ENCODE measurements around the gene TCF25.
"Not testable (repeated sequence)": the region's sequence is repeated elsewhere in the genome, so short reads cannot be mapped to it uniquely, and the experiment has no call there.

Gene TCF25

DNA sequence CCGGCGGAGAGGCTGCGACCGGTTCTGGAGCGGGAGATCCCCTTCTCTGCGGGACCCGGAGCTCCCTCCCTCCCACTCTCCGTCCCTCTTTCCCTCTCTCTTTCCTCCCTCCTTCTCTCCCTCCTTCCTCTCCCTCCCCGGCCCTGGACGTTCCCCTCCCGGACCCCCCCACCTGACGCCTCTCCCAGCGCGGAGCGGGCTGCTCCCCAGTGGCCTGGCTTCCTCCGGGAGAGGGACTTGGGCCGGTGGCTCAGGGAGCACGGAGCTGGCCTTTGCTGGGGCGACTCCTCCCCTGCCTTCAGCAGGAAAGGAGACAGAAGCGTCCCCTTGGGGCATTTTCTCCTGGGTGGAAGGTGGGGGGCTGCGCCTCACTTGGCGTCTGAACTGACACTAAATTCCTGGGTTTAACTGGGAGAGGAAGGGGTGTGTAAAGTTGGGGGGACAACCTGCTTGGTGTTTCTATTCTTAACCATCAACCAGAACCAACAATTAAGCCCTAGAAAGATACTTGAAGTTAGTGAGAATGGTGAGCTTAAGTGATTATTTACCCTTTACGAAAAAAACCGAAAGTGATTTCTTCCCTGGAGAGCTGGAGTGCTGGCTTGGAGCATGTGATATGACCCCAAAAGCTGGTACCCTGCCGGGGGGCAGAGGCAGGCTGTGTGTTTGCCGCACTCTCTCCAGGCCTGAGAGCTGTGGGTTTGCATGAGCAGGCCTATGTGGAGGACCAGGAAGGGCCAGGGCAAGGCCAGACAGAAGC is 44.3 kb upstream of the TCF25 start:
- no peak overlapping the region for H3K27ac ChIP-seq
- DNase-seq: no peak
- no peaks in the 10 kb centered on the region for H3K9me3 ChIP-seq
- TF ChIP-seq, protein P1, sequence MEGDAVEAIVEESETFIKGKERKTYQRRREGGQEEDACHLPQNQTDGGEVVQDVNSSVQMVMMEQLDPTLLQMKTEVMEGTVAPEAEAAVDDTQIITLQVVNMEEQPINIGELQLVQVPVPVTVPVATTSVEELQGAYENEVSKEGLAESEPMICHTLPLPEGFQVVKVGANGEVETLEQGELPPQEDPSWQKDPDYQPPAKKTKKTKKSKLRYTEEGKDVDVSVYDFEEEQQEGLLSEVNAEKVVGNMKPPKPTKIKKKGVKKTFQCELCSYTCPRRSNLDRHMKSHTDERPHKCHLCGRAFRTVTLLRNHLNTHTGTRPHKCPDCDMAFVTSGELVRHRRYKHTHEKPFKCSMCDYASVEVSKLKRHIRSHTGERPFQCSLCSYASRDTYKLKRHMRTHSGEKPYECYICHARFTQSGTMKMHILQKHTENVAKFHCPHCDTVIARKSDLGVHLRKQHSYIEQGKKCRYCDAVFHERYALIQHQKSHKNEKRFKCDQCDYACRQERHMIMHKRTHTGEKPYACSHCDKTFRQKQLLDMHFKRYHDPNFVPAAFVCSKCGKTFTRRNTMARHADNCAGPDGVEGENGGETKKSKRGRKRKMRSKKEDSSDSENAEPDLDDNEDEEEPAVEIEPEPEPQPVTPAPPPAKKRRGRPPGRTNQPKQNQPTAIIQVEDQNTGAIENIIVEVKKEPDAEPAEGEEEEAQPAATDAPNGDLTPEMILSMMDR (IDR thresholded peaks at IDR 0.05): no peak
- H3K4me1 ChIP-seq: peaks cover 0 to 21% (median 13%) of the 10 kb centered on the region in 4 donors
- H3K27me3 ChIP-seq: peaks cover 0 to 55% of the 10 kb centered on the region in 2 donors
- intact Hi-C loops (cut with DNase I; ENCODE audit: low total_unique reads): no loop called here
- H3K4me3 ChIP-seq: peak overlapping the region; percentile 25 to 36
- H3K36me3 ChIP-seq: no peaks in the 10 kb centered on the region

DNA sequence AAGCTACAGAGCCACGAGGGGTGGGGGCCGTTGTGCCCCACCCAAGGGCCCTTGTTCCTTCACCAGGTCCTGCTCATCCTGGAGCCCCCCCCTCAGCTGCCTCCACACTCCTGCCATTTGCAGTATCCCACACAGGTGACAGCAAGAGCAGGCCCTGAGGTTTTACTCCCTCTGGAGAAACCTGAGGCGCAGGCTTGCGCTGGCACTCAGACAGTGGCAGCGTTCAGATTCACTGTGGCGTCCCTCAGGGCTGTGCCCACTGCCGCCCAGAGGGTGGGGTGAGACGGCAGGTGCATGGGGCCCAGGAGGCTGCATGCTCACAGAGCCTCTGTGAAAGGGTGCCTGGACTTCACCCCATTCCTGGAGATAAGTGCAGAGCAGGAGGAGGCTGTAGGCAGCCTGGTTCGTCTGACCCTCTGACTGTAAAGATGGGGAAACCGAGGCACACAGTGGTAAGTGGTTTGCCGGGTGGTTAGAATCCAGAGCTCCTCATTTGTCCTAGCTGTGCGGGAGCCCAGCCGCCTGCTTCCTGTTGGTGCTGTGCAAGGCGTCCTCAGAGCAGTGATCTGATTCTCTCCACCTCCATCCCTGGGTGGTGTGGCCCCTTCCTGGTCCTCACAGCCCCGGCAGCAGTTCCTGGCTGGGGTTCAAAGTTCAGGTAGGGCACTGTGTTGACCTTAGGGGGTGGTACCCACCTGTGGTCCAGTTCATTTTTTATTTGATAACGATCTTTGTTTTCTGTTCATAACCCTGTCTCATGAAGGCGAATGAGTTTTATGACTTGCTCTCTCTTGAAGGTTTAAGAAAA is 43.6 kb upstream of the TCF25 start:
- H3K36me3 ChIP-seq: no peaks in the 10 kb centered on the region
- H3K4me1 ChIP-seq: peaks cover 0 to 21% (median 13%) of the 10 kb centered on the region in 4 donors
- TF ChIP-seq, protein P1 (IDR thresholded peaks at IDR 0.05): no peak
- no peak overlapping the region for H3K27ac ChIP-seq
- intact Hi-C loops (cut with DNase I; ENCODE audit: low total_unique reads): no loop called here
- H3K9me3 ChIP-seq: no peaks in the 10 kb centered on the region
- H3K27me3 ChIP-seq: peaks cover 0 to 50% of the 10 kb centered on the region in 2 donors
- DNase-seq: no peak
- no peak overlapping the region for H3K4me3 ChIP-seq

DNA sequence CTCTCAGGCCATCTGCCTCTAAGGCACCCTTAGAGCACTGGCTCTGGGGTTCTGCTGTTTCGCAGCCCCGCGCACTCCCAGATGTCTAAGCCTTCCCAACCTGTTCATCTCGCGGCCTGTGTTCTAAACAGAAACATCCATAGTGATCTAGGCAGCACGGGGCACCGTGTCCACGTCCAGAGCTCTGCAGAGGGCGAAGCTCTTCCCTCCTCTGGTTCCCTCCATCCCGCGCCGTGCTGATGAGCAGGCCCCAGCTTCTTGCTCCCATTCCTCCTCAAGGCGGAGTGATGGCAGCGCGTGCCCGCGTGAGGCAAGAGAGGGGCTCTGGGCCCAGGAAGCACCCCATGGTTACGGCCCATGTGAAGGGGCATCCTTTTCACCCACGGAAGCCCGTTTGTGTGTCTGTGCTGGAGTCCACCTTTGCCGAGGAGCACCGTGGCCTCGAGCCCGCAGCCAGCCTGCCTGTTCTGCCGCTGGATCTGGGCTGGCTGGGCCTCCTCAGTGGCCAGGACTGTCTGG is 41.5 kb upstream of the TCF25 start:
- Histone ChIP-seq H3K4me3 (no peak overlapping the region), H3K27me3 (peaks cover 0 to 31% of the 10 kb centered on the region in 2 donors), H3K36me3 (no peaks in the 10 kb centered on the region), H3K4me1 (peaks cover 0 to 21% (median 13%) of the 10 kb centered on the region in 4 donors), H3K27ac (no peak overlapping the region), H3K9me3 (no peaks in the 10 kb centered on the region)
- DNase-seq: no peak
- TF ChIP-seq, protein P1 (IDR thresholded peaks at IDR 0.05): no peak
- intact Hi-C loops (cut with DNase I; ENCODE audit: low total_unique reads): no loop called here

DNA sequence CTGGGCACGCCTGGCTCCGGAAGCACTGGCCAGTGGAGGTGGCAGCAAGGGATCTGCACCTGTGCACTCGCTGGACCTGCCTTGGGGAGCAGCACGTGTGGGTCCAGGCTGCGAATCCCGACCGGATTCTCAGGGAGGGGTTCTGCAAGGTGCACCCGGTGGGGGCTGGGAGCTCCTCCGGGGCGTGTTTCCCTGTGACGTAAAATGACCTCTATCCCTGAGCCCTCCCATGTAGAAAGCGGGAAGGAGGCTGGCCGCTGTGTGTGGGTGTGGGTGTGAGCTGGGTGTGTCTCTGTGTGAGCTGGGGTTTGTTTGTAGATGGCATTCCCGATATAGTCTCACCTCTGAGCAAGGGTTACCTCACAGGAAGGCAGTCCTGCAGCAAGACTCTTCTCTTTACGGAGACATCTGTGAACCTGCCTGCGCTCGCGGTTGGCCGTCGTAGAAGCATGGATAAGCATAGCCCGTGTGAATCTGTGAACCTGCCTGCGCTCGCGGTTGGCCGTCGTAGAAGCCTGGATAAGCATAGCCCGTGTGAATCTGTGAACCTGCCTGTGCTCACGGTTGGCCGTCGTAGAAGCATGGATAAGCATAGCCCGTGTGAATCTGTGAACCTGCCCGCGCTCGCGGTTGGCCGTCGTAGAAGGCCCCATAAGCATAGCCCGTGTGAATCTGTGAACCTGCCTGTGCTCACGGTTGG is 39.6 kb upstream of the TCF25 start:
- H3K4me3 ChIP-seq; H3K9me3 ChIP-seq; DNase-seq; H3K27ac ChIP-seq; H3K36me3 ChIP-seq; intact Hi-C loops (cut with DNase I; ENCODE audit: low total_unique reads): not testable (repeated sequence)
- peaks cover 0 to 12% (median 3%) of the 10 kb centered on the region in 4 donors for H3K4me1 ChIP-seq
- peaks cover 0 to 38% of the 10 kb centered on the region in 2 donors for H3K27me3 ChIP-seq

DNA sequence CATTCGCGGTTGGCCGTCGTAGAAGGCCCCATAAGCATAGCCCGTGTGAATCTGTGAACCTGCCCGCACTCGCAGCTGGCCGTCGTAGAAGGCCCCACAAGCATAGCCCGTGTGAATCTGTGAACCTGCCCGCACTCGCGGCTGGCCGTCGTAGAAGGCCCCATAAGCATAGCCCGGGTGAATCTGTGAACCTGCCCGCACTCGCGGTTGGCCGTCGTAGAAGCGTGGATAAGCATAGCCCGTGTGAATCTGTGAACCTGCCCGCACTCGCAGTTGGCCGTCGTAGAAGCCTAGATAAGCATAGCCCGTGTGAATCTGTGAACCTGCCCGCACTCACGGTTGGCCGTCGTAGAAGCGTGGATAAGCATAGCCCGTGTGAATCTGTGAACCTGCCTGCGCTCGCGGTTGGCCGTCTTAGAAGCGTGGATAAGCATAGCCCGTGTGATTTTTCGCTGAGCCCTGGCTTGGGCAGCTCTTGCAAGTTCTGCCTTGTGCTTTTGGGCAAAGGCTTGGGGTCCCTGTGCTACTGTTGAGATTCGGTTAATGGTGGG is 38.5 kb upstream of the TCF25 start:
- DNase-seq; intact Hi-C loops (cut with DNase I; ENCODE audit: low total_unique reads); H3K36me3 ChIP-seq; H3K9me3 ChIP-seq; H3K4me1 ChIP-seq; H3K4me3 ChIP-seq; H3K27ac ChIP-seq: not testable (repeated sequence)
- H3K27me3 ChIP-seq: peaks cover 0 to 46% of the 10 kb centered on the region in 2 donors

DNA sequence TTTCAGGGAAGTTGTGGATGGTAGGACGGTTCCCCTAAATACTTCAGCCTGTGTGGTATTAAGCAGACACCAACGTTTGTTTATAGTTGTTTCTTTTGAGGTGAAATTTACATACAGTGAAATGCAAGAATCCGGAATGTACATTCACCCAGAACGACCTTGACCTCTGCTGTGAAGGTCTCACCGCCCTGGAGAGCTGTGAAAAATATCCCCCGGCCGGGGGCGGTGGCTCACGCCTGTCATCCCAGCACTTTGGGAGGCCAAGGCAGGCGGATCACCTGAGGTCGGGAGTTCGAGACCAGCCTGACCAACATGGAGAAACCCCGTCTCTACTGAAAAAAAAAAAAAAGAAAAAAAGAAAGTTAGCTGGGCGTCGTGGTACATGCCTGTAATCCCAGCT is 36.9 kb upstream of the TCF25 start:
- H3K4me3 ChIP-seq; intact Hi-C loops (cut with DNase I; ENCODE audit: low total_unique reads); DNase-seq; H3K9me3 ChIP-seq; H3K27ac ChIP-seq; H3K36me3 ChIP-seq; H3K4me1 ChIP-seq: not testable (repeated sequence)
- H3K27me3 ChIP-seq: peaks cover 0 to 46% of the 10 kb centered on the region in 2 donors

Data from tibial artery (tissue), 4 donors.